DND-41 (cell line): ENCODE results near the gene DTYMK.

Experiments
- ATAC-seq: fragments of 200-7000 bp; cut with Tn5 transposase; 3 replicates; pipeline ENCODE4 v1.9.1; 2021; ENCODE audit warnings: low read depth; ENCODE audit not compliant: insufficient read depth
- DNase-seq: peaks from one replicate; pipeline ENCODE4 v3.0.0-alpha.2; 2020
- H2AFZ ChIP-seq: 2 replicates; pipeline ENCODE4 v1.6.0; 2012; ENCODE audit warnings: low read depth, low read length
- H3K27ac ChIP-seq: 2 replicates; pipeline ENCODE4 v1.5.1; 2012; ENCODE audit warnings: low read length, inconsistent platforms
- H3K27me3 ChIP-seq: fragments of 200-600 bp; sonication (generic); 2 replicates; pipeline ENCODE4 v1.6.0; 2012; ENCODE audit warnings: low read length, mild to moderate bottlenecking, inconsistent platforms; ENCODE audit not compliant: insufficient read depth, poor library complexity
- H3K36me3 ChIP-seq: 2 replicates; pipeline ENCODE4 v1.5.1; 2012; ENCODE audit warnings: low read length, inconsistent platforms; ENCODE audit not compliant: insufficient read depth
- H3K4me1 ChIP-seq: 2 replicates; pipeline ENCODE4 v1.5.1; 2012; ENCODE audit warnings: mild to moderate bottlenecking, low read length; ENCODE audit not compliant: insufficient read depth
- H3K4me2 ChIP-seq: 2 replicates; pipeline ENCODE4 v1.6.0; 2012; ENCODE audit warnings: mild to moderate bottlenecking, moderate library complexity, low read length, inconsistent platforms; ENCODE audit not compliant: insufficient read depth
- H3K4me3 ChIP-seq, 2 experiments: fragments of 200-600 bp in 1 of 2; shearing (Covaris generic) in 1 of 2; 2 replicates each; pipeline ENCODE4 v1.5.1; 2012 to 2016; ENCODE audit warnings: inconsistent platforms in 2 of 2, low read length in 2 of 2, mild to moderate bottlenecking in 2 of 2, low read depth in 1 of 2, moderate library complexity in 1 of 2
- H3K79me2 ChIP-seq: 2 replicates; pipeline ENCODE4 v1.6.0; 2012; ENCODE audit warnings: low read length, inconsistent platforms; ENCODE audit not compliant: insufficient read depth
- H3K9ac ChIP-seq: 2 replicates; pipeline ENCODE4 v1.6.0; 2012; ENCODE audit warnings: low read depth, mild to moderate bottlenecking, inconsistent platforms, low read length, moderate library complexity
- H3K9me3 ChIP-seq: 2 replicates; pipeline ENCODE4 v1.5.1; 2012; ENCODE audit warnings: low read length, moderate library complexity, mild to moderate bottlenecking, inconsistent platforms; ENCODE audit not compliant: insufficient read depth, severe bottlenecking
- H4K20me1 ChIP-seq: 2 replicates; pipeline ENCODE4 v1.6.0; 2012; ENCODE audit warnings: low read length; ENCODE audit not compliant: insufficient read depth
- EZH2 ChIP-seq: IDR thresholded peaks from 3 replicates; pipeline ENCODE4 v1.6.1; 2012; ENCODE audit warnings: borderline replicate concordance, low read depth, mild to moderate bottlenecking, moderate library complexity, low read length, inconsistent platforms; ENCODE audit not compliant: severe bottlenecking
- TF ChIP-seq, protein P1 (sequence below): IDR thresholded peaks from 2 replicates; pipeline ENCODE4 v1.5.1; 2012; ENCODE audit warnings: borderline replicate concordance, low read length, moderate library complexity, mild to moderate bottlenecking; ENCODE audit not compliant: poor library complexity, severe bottlenecking; ENCODE audit errors: extremely low read depth

DTYMK gene

DNA sequence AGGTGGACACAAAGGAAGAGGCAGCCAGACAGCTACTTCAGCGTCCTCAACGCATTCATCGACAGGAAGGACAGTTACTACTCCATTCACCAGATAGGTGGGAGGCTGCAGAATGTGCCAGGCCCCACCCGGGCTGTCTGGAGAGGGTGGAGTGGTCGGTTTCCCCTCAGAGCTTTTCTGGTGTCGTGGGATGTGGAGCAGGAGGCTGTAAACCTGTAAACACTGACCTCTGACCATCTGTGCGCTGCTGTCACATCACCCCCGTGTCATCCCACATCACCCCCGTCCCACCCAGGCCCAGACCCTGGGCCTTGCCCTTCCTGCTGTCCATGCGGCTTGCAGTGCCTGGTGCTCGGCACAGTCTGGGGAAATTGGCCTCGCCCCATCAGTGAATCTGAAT lies 32.1 kb downstream of the DTYMK start:
- no peak for TF ChIP-seq EZH2
- TF ChIP-seq, protein P1, sequence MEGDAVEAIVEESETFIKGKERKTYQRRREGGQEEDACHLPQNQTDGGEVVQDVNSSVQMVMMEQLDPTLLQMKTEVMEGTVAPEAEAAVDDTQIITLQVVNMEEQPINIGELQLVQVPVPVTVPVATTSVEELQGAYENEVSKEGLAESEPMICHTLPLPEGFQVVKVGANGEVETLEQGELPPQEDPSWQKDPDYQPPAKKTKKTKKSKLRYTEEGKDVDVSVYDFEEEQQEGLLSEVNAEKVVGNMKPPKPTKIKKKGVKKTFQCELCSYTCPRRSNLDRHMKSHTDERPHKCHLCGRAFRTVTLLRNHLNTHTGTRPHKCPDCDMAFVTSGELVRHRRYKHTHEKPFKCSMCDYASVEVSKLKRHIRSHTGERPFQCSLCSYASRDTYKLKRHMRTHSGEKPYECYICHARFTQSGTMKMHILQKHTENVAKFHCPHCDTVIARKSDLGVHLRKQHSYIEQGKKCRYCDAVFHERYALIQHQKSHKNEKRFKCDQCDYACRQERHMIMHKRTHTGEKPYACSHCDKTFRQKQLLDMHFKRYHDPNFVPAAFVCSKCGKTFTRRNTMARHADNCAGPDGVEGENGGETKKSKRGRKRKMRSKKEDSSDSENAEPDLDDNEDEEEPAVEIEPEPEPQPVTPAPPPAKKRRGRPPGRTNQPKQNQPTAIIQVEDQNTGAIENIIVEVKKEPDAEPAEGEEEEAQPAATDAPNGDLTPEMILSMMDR = no peak
- Histone ChIP-seq H4K20me1 (peaks cover 48% of the 10 kb centered on the region), H3K4me2 (no peak overlapping the region), H3K27me3 (no peaks in the 10 kb centered on the region), H3K4me1 (no peaks in the 10 kb centered on the region), H3K27ac (no peak overlapping the region), H3K9ac (no peak overlapping the region), H3K9me3 (no peaks in the 10 kb centered on the region), H3K36me3 (peaks cover 90% of the 10 kb centered on the region), H3K4me3 (no peak overlapping the region), H3K79me2 (peaks cover 38% of the 10 kb centered on the region), H2AFZ (no peak overlapping the region)
- DNase-seq = no peak
- no peak for ATAC-seq

DNA sequence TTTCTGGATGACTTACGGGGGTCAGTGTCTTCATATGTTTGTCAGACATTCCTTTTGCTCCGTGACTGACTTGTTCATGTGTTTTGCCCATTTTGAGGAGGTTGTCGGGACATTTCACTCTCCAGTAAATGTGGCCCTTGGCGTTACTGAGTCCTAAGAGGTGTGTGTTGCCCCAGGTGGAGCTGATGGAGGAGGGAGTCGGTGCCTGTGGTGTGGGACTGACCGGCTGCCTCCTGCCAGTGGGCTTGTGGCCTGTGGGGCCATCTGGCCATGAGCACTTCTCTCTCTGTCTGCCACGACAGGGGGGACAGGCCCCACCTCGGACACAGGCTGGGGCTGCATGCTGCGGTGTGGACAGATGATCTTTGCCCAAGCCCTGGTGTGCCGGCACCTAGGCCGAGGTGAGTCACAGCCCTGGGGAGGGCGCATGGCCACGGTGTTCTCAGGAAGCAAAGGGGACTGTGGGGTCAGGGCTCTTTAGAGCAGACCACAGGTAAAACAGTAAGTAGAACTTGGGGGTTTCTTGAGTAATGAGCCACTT lies 33.3 kb downstream of the DTYMK start:
- H3K4me1 ChIP-seq = no peaks in the 10 kb centered on the region
- H2AFZ ChIP-seq = no peak overlapping the region
- TF ChIP-seq, protein P1 = no peak
- TF ChIP-seq EZH2 = no peak
- no peaks in the 10 kb centered on the region for H3K9me3 ChIP-seq
- peaks cover 60% of the 10 kb centered on the region for H4K20me1 ChIP-seq
- no peak overlapping the region for H3K27ac ChIP-seq
- no peak for ATAC-seq
- H3K4me2 ChIP-seq = no peak overlapping the region
- H3K27me3 ChIP-seq = no peaks in the 10 kb centered on the region
- H3K4me3 ChIP-seq = no peak overlapping the region
- no peak overlapping the region for H3K9ac ChIP-seq
- H3K36me3 ChIP-seq = peaks cover 77% of the 10 kb centered on the region
- no peak for DNase-seq
- H3K79me2 ChIP-seq = peaks cover 51% of the 10 kb centered on the region

DNA sequence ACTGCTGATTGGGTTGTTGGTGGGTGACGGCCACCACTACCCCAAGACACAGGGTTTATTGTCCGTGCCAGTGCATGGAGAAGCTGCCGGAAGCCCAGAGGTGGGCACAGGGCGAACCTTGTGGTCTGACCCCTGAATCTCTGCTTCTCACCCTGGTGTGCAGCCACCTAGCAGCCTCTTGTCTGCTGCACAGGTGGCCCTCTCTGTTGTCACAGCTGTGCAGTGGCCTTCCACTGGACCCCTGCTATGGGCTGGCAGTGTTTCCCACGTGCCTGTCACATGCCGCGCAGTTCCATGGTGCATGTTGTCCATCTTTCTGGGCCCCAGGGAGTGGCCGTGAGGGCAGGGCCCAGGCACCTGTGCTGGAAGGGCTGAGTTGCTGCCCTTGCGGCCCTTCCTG lies 33.9 kb downstream of the DTYMK start:
- DNase-seq (no peak), ATAC-seq (no peak)
- H3K27me3 ChIP-seq = no peaks in the 10 kb centered on the region
- peaks cover 61% of the 10 kb centered on the region for H4K20me1 ChIP-seq
- H3K9me3 ChIP-seq = no peaks in the 10 kb centered on the region
- no peaks in the 10 kb centered on the region for H3K4me1 ChIP-seq
- H2AFZ ChIP-seq = no peak overlapping the region
- peaks cover 72% of the 10 kb centered on the region for H3K36me3 ChIP-seq
- H3K9ac ChIP-seq = no peak overlapping the region
- H3K4me3 ChIP-seq = no peak overlapping the region
- no peak overlapping the region for H3K27ac ChIP-seq
- H3K79me2 ChIP-seq = peaks cover 56% of the 10 kb centered on the region
- no peak for TF ChIP-seq EZH2
- TF ChIP-seq, protein P1 = no peak
- no peak overlapping the region for H3K4me2 ChIP-seq

DNA sequence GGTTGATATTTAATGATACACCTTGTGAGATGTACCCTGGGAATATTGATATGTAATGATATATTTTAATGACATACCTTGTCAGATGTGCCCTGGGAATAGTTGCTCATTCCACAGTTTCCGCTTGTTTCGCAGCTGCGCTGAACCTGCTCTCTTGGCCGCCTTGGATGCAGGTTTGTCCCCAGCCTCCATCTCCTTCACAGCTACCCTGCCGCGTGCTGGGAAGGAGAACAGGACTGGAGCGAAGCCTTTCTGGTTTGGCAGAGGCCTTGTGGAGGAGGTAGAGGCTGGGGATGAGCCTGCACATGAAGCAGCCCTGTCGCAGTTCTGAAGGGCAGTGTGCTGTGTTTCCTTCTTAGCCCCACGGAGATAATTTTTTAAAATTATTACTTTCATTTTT lies 34.5 kb downstream of the DTYMK start:
- ATAC-seq = no peak
- no peaks in the 10 kb centered on the region for H3K27me3 ChIP-seq
- H3K27ac ChIP-seq = no peak overlapping the region
- no peak overlapping the region for H2AFZ ChIP-seq
- H4K20me1 ChIP-seq = peaks cover 60% of the 10 kb centered on the region
- no peak overlapping the region for H3K9ac ChIP-seq
- H3K4me2 ChIP-seq = no peak overlapping the region
- TF ChIP-seq EZH2 = no peak
- TF ChIP-seq, protein P1 = no peak
- H3K79me2 ChIP-seq = peaks cover 59% of the 10 kb centered on the region
- H3K4me3 ChIP-seq = no peak overlapping the region
- no peak for DNase-seq
- no peaks in the 10 kb centered on the region for H3K4me1 ChIP-seq
- H3K9me3 ChIP-seq = no peaks in the 10 kb centered on the region
- H3K36me3 ChIP-seq = peaks cover 67% of the 10 kb centered on the region
